ENCODE measurements around the gene KIAA0513.
A peak's percentile ranks its signal among the peaks of the same experiment; 100 is the strongest.

The KIAA0513 gene

GRCh38 chr16:85092851-85093250 lies 65.3 kb downstream of the KIAA0513 start:
- no peak for DNase-seq

DNA sequence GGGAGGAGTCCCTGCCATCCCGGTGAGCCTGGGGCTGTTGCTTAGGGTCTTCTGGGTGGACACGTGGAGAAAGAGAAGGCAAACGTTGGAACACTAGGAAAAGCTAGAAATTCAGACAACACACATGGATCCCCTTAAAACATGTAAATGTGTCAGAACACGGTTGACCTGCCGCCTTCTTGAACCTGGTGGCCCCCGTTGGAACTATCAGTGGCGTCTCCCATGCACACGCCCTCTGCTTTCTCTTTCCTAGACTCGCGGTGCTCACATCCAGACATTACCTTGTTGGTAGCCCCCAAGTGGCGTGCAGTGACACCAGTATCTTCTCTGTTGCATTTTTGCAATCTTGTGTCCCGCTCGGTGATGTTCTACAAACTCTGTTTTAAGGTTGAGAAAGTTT lies 66.1 kb downstream of the KIAA0513 start:
- DNase-seq: no peak

GRCh38 chr16:85094176-85094805 lies 66.7 kb downstream of the KIAA0513 start:
- DNase-seq: no peak

- no peak for DNase-seq
Measured at GRCh38 chr16:85094812-85095211, 67.2 kb downstream of the KIAA0513 start.

DNA sequence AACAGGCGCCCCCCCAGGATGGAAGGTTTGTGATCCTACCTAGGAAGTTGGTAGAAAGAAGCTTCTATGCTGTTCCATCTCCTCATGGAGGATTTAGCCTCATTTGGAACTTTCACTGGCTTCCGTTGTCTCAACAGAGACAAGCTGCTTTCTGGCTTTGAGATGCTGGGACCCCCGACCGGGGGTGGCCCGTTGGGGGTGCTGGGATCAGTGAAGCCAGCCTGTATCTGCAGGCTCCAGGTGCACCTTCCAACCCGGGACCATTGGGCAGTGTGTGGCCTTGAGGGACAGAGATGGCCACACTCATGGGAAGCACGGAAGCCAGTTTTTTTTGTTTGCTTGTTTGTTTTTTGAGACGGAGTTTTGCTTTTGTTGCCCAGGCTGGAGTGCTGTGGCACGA lies 69.3 kb downstream of the KIAA0513 start:
- DNase-seq: no peak

DNA sequence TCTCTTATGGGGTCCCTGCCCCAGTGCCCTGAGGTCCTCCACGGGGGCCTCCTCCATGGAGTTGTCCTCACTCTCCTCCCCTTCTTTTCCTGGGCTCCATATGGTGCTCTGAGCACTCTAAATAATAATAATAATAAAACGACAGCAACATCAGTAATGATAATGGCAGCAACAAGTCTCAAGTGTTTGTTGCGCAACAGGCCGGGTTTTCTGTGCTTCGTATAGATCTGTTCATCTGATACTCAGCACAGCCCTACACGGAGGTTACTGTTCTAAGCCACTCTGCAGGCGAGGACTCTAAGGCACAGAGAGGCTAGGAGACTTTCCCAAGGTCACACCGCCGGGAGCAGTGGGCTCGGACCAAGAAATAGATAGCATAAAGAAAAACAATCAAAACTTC lies 71.0 kb downstream of the KIAA0513 start:
- DNase-seq: no peak

- DNase-seq: no peak
Measured at GRCh38 chr16:85100265-85100664, 72.7 kb downstream of the KIAA0513 start.

DNA sequence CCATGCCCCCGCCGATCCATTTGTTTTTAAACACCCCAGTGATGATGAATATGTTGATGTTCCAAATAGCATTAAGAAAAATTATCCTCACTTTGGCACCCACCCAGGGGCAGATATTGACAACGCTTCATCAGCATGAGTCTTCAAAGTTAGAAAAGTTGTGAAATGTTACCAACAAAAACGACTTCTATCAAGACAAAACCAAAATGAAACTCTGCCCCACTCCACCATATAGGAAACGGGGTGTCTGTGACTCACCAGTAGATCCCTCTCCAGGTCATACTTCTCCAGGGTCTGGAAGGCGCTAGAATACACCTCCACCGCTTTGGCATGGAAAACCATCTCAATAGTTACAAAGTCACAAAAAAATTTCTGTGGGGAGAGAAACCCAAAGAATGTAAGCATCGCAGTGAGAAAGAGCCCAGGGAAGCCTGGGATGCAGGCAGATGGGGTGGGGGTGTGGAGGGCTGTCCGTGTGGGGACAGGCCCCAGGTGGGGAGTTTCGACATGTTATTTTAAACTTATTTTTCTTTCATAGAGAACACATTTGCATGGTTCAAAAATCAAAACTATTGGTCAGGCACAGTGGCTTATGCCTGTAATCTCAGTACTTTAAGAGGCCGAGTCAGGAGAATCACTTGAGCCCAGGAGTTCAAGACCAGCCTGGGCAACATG lies 74.5 kb downstream of the KIAA0513 start:
- DNase-seq: no peak

- DNase-seq: peak; percentile 60
Measured at GRCh38 chr16:85103114-85104079, 75.8 kb downstream of the KIAA0513 start.

- peak; percentile 88 for DNase-seq
Measured at GRCh38 chr16:85104147-85104546, 76.6 kb downstream of the KIAA0513 start.

GRCh38 chr16:85104821-85105391 lies 77.3 kb downstream of the KIAA0513 start:
- no peak for DNase-seq

GRCh38 chr16:85105475-85105874 lies 77.9 kb downstream of the KIAA0513 start:
- no peak for DNase-seq

DNA sequence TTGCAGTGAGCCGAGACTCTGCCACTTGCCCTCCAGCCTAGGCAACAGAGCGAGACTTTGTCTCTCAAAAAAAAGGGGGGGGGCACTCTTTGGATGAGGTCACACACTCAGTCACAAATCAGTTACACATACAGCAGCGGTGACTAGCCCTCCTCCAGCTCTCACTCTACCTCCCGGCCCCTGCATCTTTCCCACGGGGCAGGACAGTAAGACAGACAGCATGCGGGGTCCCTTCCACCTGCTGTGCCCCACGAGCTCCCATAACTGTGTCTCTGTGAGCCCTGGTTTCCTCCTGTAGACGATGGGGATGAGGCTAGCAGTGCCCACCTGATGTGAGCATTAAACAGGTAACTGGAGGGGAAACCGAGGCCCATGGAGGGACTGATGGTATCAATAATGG lies 79.5 kb downstream of the KIAA0513 start:
- DNase-seq: no peak

DNA sequence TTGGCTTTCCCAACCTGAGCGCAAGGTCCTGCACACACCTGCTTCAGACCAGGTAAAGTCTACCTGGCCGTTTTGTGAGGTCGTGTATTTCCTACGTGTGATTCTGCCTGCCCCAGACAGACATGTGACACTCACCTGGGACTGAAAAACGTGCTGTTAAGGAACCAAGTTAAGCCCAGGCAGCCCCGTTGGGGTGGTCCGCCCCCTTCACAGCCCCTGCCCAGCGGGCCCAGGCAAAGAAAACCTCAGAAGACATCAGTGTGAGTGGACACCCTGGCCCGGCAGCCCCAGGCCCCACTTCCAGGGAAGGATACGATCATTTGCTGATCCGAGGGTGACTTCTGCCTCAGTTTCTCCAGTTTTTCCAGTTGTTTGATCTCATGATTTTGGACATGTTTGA lies 79.9 kb downstream of the KIAA0513 start:
- DNase-seq: no peak

DNA sequence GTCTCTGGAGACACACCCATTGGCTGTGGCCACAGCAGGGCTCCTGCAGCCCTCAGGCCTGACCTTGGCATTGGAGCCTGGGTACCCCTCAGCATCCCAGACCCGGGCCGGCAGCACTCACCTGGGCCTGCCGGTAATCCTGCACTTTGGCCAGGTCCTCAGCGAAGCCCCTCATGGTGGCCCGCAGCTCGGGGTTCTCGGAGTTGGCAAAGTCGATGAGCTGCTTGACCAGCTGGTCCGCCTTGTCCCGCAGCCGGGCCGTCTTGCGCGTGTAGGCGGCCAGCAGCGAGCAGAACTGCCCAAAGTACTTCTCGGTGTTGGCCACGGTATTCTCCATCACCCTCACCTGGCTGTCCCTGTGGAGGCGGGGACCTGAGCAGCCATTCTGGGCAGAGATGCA lies 82.5 kb downstream of the KIAA0513 start:
- DNase-seq: no peak

DNA sequence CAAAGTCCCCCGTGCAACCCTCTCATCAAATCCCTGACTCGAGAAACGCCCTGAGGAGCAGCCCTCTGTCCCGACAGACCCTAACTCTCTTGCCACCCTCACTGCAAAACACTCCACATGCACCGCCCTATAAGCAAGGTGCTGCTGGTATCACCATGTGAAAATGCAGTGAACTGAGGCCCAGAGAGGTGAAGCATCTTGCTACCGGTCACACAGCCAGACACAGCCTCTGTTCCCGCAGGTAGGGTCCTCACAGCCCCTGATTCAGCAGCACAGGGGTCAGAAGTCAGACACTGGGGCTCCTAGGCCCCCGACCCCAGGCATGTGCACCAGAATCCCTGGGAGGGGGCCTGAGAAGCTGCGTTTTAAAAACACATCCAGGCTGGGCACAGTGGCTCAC lies 83.6 kb downstream of the KIAA0513 start:
- no peak for DNase-seq

DNA sequence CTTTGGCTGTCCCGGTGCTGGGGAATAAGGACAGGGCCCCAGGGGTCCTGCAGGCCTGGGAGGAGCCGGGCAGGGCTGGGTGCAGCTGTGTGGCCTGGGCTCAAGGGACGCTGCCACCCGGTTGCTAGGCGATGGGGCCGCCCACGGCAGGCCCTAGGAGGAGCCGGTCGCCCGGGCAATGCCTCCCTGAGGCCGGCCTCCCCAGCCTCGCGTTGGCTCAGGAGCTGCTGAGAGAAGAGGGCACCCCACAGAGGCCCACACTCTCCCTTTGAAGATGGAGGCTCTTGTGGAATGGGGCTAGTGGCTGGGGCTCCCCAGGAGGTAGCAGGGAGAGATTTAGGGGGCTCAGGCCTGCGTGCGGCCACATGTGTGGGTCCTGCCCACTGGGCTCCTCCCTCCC lies 84.8 kb downstream of the KIAA0513 start, which contains the start of gene CIBAR2:
TSS of gene CIBAR2 (minus strand) at position 109 of the 400 bp plus-strand sequence. CDS start 120 bp downstream, outside the sequence.
- DNase-seq: no peak

GRCh38 chr16:85113168-85113733 lies 85.7 kb downstream of the KIAA0513 start:
- DNase-seq: no peak

DNA sequence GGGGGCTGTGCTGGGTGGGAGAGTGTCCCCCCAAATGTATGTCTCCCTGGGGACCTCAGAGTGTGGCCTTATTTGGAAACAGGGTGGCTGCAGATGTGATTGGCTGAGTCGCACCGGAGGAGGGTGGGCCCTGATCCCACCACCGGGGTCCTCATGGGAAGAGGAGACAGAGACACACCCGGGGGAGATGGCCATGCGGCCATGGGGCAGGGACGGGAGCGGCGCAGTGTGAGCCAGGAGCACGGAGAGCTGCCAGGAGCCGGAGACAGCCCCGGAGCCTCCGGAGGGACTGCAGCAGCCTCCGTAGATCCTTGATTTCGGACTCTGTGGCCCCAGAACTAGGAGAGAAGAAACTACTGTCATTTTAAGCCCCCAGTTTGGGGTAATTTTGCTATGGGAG lies 86.3 kb downstream of the KIAA0513 start:
- DNase-seq: no peak

DNA sequence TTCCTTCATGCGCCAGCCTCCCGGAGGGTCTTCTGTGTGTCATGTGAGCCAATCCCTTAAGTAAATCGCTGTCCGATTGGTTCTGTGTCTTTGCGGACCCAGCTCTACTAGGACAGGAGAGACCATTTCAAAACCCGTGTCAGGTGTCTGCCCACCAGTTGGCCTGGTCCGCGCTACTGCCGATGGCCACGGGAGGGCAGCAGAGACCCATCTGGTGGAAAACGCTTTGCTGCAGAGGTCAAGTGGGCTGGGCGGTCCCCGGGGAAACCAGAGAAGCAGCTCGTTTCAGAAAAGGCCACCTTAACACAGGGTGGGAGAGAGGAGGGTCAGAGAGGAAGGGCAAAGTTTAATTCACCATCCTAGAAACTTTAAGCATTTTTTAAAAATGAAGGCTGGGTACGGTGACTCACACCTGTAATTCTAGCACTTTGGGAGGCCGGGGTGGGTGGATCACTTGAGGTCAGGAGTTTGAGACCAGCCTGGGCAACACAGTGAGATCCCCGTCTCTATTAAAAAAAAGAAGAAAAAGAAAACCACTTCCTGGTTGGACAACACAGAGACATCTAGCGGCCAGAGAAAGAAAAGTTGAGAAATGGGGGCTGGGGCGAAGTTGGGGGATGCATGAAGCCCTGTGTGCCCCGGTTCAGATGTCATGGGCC lies 87.4 kb downstream of the KIAA0513 start:
- DNase-seq: peak; percentile 85

- no peak for DNase-seq
Measured at GRCh38 chr16:85117418-85117817, 89.8 kb downstream of the KIAA0513 start.

DNA sequence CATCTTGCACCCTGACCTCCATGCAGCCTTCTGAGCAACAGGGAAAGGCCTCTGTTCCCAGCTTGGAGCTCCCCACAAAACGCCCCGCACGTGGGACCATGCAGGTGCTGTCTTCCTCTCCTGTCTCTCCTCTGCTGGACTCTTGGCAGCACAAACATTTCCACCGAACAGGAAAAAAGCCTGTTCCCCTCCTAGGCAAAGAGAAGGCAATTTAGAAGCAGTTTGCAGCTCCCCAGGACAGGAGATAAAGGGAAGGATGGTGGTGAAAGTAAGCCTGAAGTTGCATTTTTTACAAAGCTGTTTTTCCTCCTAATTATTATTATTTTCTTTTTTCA lies 92.4 kb downstream of the KIAA0513 start:
- no peak for DNase-seq

Measured in NCI-H82 (cell line).